Neutrophil (primary cell): ENCODE results near the gene ZFP36L1.

Experiments used
- H3K27ac ChIP-seq: fragments of 200-600 bp; sonication (generic); 2 replicates; pipeline ENCODE4 v1.5.1; 2016; ENCODE audit warnings: mild to moderate bottlenecking, moderate library complexity
- H3K27me3 ChIP-seq: fragments of 200-600 bp; sonication (generic); 2 replicates; pipeline ENCODE4 v1.6.0; 2016; ENCODE audit warnings: mild to moderate bottlenecking
- H3K36me3 ChIP-seq: fragments of 200-600 bp; sonication (generic); 2 replicates; pipeline ENCODE4 v1.5.1; 2017
- H3K4me1 ChIP-seq, 2 experiments: fragments of 200-600 bp in 1 of 2; sonication (generic) in 1 of 2; 1 replicate in 1 of 2; 2 replicates in 1 of 2; pipeline versions ENCODE4 v1.5.1 to v1.6.1; 2013 to 2016; ENCODE audit warnings: low read depth in 1 of 2, low read length in 1 of 2, mild to moderate bottlenecking in 1 of 2, moderate library complexity in 1 of 2; ENCODE audit not compliant: control insufficient read depth in 1 of 2, insufficient read depth in 1 of 2
- H3K4me3 ChIP-seq, 2 experiments: fragments of 200-600 bp in 1 of 2; sonication (generic) in 1 of 2; 1 replicate in 1 of 2; 2 replicates in 1 of 2; pipeline ENCODE4 v1.5.1; 2013 to 2016; ENCODE audit warnings: low read depth in 1 of 2, low read length in 1 of 2, mild to moderate bottlenecking in 1 of 2, moderate library complexity in 1 of 2
- H3K9me3 ChIP-seq: fragments of 200-600 bp; sonication (generic); 2 replicates; pipeline ENCODE4 v1.5.1; 2016
- CTCF ChIP-seq: fragments of 200-600 bp; sonication (generic); IDR thresholded peaks from 2 replicates; pipeline ENCODE4 v1.5.1; 2016; ENCODE audit warnings: antibody characterized with exemption

ZFP36L1 gene

GRCh38 chr14:68815298-68816182 is 22.7 kb upstream of the ZFP36L1 start:
- Histone ChIP-seq H3K27me3 (no peaks in the 10 kb centered on the region), H3K4me3 (peak overlapping the region; percentile 60 to 88), H3K27ac (peak overlapping the region; percentile 97), H3K9me3 (no peaks in the 10 kb centered on the region), H3K36me3 (no peaks in the 10 kb centered on the region), H3K4me1 (peaks cover 17 to 25% of the 10 kb centered on the region in 2 experiments)
- no peak for TF ChIP-seq CTCF

DNA sequence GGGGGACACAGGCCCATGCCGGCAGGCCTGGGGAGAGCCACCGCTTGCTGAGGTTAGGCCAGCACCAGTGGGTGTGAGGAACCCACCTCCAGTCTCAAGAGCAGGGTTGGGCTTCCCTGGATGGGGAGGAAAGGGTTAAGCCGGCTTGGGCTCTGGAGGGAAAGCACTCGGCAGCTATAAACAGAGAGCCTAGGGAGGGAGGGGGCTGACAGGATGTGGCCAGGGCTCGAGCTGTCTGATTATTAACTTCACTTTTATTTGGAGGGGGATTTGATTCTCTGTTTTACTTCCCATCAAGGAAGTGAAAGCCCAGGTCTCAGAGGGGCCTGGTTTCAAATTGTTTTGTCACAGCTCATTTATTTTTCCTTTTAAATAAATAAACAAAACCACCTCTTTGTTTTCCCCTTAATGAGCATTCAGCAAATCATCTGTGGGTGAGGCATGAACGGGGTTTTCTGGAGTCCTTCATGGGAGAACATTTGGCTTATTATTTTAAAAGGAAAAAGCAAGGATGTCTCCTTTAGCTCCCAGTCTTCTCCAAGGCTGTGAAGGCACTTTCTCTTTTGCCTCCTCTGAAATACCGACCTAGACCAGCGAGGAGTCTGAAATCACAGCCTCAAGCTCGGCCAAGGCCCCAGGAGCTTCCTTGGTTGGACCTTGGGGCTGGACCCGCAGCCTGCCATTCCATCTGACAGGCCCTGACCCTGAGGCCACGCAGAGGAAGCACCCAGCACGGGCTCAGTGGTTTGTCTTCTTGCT is 21.9 kb upstream of the ZFP36L1 start:
- H3K9me3 ChIP-seq: no peaks in the 10 kb centered on the region
- H3K27ac ChIP-seq: peak overlapping the region; percentile 97
- no peaks in the 10 kb centered on the region for H3K36me3 ChIP-seq
- H3K27me3 ChIP-seq: no peaks in the 10 kb centered on the region
- H3K4me1 ChIP-seq: peaks cover 17 to 25% of the 10 kb centered on the region in 2 experiments
- peak overlapping the region in 1 of 2 experiments; percentile 88 for H3K4me3 ChIP-seq
- TF ChIP-seq CTCF: no peak

DNA sequence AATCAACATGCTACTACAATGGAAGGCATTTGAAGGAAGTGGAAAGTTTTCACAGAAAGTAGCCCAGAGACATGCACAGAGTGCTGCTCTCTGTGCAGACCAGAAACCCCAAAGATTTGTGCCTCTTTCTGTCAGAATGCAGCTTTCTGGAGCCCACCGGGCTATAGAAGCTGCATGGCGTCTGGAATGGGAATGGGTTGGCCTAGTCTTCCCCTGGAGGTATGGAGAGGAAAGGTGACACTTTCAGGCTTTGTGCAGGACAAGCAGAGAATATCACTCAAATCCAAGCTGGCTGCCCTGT is 21.3 kb upstream of the ZFP36L1 start:
- Histone ChIP-seq H3K27ac (no peak overlapping the region), H3K4me3 (no peak overlapping the region), H3K9me3 (no peaks in the 10 kb centered on the region), H3K27me3 (no peaks in the 10 kb centered on the region), H3K4me1 (peaks cover 17 to 25% of the 10 kb centered on the region in 2 experiments), H3K36me3 (no peaks in the 10 kb centered on the region)
- TF ChIP-seq CTCF: no peak

- no peak for TF ChIP-seq CTCF
- no peaks in the 10 kb centered on the region for H3K9me3 ChIP-seq
- no peak overlapping the region for H3K4me3 ChIP-seq
- no peaks in the 10 kb centered on the region for H3K27me3 ChIP-seq
- H3K36me3 ChIP-seq: no peaks in the 10 kb centered on the region
- H3K27ac ChIP-seq: no peak overlapping the region
- H3K4me1 ChIP-seq: peaks cover 17 to 25% of the 10 kb centered on the region in 2 experiments
Measured at GRCh38 chr14:68813318-68813838, 20.5 kb upstream of the ZFP36L1 start.

DNA sequence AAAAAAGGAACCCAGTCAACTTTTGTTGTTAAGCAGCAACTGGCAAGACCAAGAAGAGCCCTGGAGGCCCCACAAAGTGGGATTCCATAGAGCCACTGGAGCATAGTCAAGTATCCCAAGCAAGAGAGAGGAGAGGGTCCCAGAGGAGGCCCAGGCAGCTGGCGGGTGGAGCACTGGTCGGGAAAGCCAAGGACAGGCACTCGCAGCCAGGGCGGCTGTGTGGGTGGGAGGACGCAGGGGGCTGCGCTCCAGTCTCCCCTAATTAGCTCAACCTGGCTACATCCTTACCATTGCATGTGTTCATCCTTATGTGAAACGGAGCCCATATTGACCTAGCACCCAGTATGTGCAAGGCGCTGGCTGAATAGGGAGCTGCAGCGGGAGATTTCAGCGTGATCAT is 18.3 kb upstream of the ZFP36L1 start:
- Histone ChIP-seq H3K27me3 (peaks cover 6% of the 10 kb centered on the region), H3K4me3 (no peak overlapping the region), H3K9me3 (no peaks in the 10 kb centered on the region), H3K36me3 (no peaks in the 10 kb centered on the region), H3K27ac (no peak overlapping the region), H3K4me1 (peaks cover 17 to 18% of the 10 kb centered on the region in 2 experiments)
- no peak for TF ChIP-seq CTCF
